NCI-H1694 treated with DMSO at 0.1 percent for 48 hours (cell line): ENCODE results near the gene XBP1.
A peak's percentile ranks its signal among the peaks of the same experiment; 100 is the strongest.
"Not testable (repeated sequence)": the region's sequence is repeated elsewhere in the genome, so short reads cannot be mapped to it uniquely, and the experiment has no call there.

Source experiments
- DNase-seq: peaks from one replicate; lab custom pipeline; 2025; lab: John Stamatoyannopoulos, UW

Gene XBP1

GRCh38 chr22:28791841-28792490 lies 8.4 kb downstream of the XBP1 start:
- no peak for DNase-seq

DNA sequence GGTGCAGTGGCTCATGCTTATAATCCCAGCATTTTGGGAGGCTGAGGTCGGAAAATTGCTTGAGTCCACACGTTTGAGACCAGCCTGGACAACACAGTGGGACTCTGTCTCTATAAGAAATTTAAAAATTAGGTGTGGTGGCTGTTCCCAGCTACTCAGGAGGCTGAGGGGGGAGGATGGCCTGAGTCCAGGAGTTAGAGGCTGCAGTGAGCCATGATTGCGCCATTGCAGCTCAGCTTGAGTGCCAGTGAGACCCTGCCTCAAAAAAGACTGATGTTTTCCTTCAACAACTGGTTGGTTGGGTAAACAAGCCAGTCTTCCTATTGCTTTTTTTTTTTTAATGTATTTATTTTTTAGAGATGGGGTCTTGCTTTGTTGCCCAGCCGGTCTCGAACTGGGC lies 9.2 kb downstream of the XBP1 start:
- no peak for DNase-seq

GRCh38 chr22:28788601-28789000 lies 11.8 kb downstream of the XBP1 start:
- no peak for DNase-seq

- no peak for DNase-seq
Measured at GRCh38 chr22:28783786-28784671, 16.3 kb downstream of the XBP1 start.

GRCh38 chr22:28780296-28780695 lies 20.1 kb downstream of the XBP1 start:
- no peak for DNase-seq

DNA sequence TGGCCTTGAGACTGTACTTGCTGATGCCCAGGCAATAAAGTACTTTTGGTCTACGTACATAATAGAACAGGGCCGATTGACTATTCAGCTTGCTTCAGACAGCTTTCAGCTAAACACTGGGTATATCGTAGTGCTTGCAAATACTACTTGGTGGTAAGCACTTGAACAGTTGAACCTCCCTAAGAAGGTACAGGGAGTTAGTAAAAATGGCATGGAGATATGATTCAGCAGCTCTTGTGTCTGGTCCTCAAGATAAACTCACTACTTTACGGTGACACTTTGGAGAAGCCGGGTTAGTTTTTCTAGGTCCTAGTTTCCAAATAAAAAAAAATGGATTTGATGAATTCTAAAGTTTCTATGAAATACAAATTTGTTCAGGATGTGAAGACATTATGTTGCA lies 20.5 kb downstream of the XBP1 start:
- DNase-seq: no peak

DNA sequence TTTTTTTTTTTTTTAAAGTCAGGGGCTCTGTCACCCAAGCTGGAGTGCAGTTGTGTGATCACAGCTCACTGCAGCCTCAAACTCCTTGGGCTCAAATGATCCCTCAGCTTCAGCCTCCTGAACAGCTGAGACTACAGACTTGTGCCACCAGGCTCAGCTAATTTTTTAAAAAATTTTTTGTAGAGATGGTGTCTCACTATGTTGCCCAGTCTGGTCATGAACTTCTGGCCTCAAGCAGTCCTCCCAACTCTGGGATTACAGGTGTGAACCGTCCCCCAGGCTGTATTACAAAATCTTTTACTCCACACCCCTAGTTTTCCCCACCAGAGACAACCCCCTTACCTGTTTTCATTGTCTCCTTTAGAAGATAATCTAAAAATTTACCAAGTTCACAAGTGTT lies 26.0 kb downstream of the XBP1 start:
- no peak for DNase-seq

DNA sequence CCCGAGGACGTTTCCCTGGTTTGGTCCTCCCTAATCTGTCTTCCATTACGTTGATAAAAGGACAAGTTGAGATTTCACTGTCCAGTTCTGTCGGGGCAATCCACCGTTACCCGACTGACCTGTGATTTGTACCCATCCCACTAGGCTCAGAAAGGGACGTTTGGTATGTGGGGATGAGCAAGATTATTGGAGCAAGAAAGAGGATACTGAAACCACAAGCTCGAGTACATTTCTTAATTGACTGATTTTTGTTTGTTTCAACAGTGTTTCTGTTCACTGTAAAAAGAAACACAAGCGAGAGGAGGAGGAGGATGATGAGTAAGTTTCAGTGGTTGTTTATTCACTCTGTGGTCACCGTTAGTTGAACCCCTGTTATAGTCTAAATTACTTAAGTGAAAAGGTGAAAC lies 26.9 kb downstream of the XBP1 start:
- DNase-seq: no peak

- peak; percentile 76 for DNase-seq
Measured at GRCh38 chr22:28772633-28773460, 27.5 kb downstream of the XBP1 start, which contains the start of gene CCDC117. TSS of gene CCDC117 (plus strand) at chr22:28772695. CDS start at chr22:28772850, 155 bp downstream.

DNA sequence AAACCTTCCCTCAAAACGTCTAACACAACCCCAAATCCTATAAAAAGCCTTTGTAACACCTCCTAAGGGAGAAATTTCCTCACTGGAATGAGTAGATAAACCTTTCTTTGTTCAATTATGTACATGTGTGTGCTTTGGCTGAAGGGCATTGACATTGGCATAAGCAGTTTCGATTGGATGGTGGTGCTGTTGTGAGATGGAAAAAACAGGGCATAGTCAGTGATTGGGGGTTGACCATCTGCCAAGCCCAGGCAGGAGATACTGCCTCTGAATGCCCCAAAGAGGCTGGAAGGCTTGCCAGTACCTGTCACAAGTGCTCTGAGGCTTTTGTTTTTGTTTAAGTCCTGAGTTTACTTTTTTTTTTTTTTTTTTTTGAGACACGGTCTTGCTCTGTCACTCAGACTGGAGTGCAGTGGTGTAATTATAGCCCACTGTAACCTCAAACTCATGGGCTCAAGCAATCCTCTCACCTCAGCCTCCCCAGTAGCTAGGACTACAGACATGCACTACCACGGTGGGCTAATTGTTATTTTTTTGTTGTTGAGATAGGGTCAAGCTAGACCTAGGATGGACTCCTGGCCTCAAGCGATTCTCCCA lies 29.1 kb downstream of the XBP1 start:
- DNase-seq: no peak

- no peak for DNase-seq
Measured at GRCh38 chr22:28769394-28770085, 30.8 kb downstream of the XBP1 start.

GRCh38 chr22:28768701-28769393 lies 31.5 kb downstream of the XBP1 start:
- DNase-seq: no peak

GRCh38 chr22:28766628-28767027 lies 33.7 kb downstream of the XBP1 start:
- no peak for DNase-seq

GRCh38 chr22:28762000-28762399 lies 38.4 kb downstream of the XBP1 start:
- not testable (repeated sequence) for DNase-seq

GRCh38 chr22:28761449-28761755 lies 39.0 kb downstream of the XBP1 start:
- no peak for DNase-seq

GRCh38 chr22:28759861-28760560 lies 40.4 kb downstream of the XBP1 start:
- no peak for DNase-seq

DNA sequence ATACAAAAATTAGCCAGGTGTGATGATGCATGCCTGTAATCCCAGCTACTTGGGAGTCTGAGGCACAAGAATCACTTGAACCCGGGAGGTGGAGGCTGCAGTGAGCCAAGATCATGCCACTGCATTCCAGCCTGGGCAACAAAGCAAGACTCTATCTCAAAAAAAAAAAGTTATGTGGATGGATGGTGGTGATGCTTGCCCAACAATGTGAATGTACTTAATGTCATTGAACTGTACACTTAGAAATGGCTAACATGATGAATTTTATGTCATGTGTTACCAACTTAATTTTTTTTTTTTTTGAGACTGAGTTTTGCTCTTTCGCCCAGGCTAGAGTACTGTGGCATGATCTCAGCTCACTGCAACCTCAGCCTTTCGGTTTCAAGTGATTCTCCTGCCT lies 45.9 kb downstream of the XBP1 start:
- not testable (repeated sequence) for DNase-seq

DNA sequence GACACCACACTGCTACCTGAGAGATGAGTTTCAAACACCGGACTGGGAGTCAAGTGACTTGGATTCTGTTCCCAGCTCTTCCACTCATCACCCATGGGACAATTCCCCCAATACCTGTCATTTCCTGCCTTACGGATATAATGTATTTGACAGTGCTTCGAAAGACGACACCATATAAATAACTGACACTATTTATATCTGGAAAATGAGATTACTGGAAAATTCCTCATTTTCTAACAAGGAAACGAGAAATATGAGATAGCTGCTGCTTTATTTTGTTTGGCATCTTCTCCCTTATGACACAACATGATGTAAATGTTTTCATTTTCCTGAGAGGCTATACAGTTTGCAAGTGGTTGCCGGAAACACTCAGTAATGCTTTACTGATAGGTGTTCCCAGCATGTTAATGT lies 49.9 kb downstream of the XBP1 start:
- DNase-seq: no peak
